SK-N-SH treated with all-trans-retinoic acid at 6 μM for 48 hours (cell line): ENCODE data around the gene LOXHD1.

Experiments
- ATAC-seq: fragments of 200-7000 bp; cut with Tn5 transposase; 3 replicates; pipeline ENCODE4 v1.9.1; 2020; ENCODE audit warnings: mild to moderate bottlenecking, moderate library complexity
- BACH2 ChIP-seq: fragments of 250-450 bp; sonication (Bioruptor Pico); IDR thresholded peaks from 2 replicates; pipeline ENCODE4 v1.9.0; 2021; ENCODE audit warnings: mild to moderate bottlenecking, borderline replicate concordance
- GLIS3 ChIP-seq: fragments of 250-450 bp; sonication (Bioruptor Pico); IDR thresholded peaks from 2 replicates; pipeline ENCODE4 v1.5.0; 2020; ENCODE audit warnings: mild to moderate bottlenecking, moderate library complexity
- ISL1 ChIP-seq: fragments of 250-450 bp; sonication (Bioruptor Pico); IDR thresholded peaks from 2 replicates; pipeline ENCODE4 v2.1.2; 2022; ENCODE audit warnings: mild to moderate bottlenecking, moderate library complexity
- OSR1 ChIP-seq: fragments of 250-450 bp; sonication (Bioruptor Pico); IDR thresholded peaks from 2 replicates; pipeline ENCODE4 v1.8.0; 2022; ENCODE audit warnings: moderate library complexity, mild to moderate bottlenecking, inconsistent platforms
- PPARA ChIP-seq: fragments of 250-450 bp; sonication (Bioruptor Pico); IDR thresholded peaks from 2 replicates; pipeline ENCODE4 v1.5.0; 2020; ENCODE audit warnings: mild to moderate bottlenecking, borderline replicate concordance
- RARB ChIP-seq: fragments of 250-450 bp; sonication (Bioruptor Pico); IDR thresholded peaks from 2 replicates; pipeline ENCODE4 v1.8.0; 2021; ENCODE audit warnings: mild to moderate bottlenecking, moderate library complexity
- SNAI2 ChIP-seq: fragments of 250-450 bp; sonication (Bioruptor Pico); IDR thresholded peaks from 2 replicates; pipeline ENCODE4 v1.5.0; 2020; ENCODE audit warnings: mild to moderate bottlenecking, moderate library complexity
- TCF4 ChIP-seq: fragments of 250-450 bp; sonication (Bioruptor Pico); IDR thresholded peaks from 2 replicates; pipeline ENCODE4 v1.8.0; 2021; ENCODE audit warnings: mild to moderate bottlenecking, moderate library complexity, borderline replicate concordance
- TOX ChIP-seq: fragments of 250-450 bp; sonication (Bioruptor Pico); IDR thresholded peaks from 2 replicates; pipeline ENCODE4 v1.8.0; 2021; ENCODE audit warnings: mild to moderate bottlenecking, moderate library complexity, borderline replicate concordance
- ZFP3 ChIP-seq: fragments of 250-450 bp; sonication (Bioruptor Pico); IDR thresholded peaks from 2 replicates; pipeline ENCODE4 v1.5.0; 2020; ENCODE audit warnings: mild to moderate bottlenecking, moderate library complexity
- ZFP30 ChIP-seq: fragments of 450-650 bp; formaldehyde crosslinking; IDR thresholded peaks from 2 replicates; pipeline ENCODE4 v1.5.0; 2022; ENCODE audit warnings: mild to moderate bottlenecking, moderate library complexity
- ZNF565 ChIP-seq: fragments of 450-650 bp; formaldehyde crosslinking; conservative IDR thresholded peaks from 2 replicates; pipeline ENCODE4 v1.5.0; 2020; ENCODE audit warnings: low read depth, mild to moderate bottlenecking, moderate library complexity
- ZNF70 ChIP-seq: fragments of 450-650 bp; formaldehyde crosslinking; IDR thresholded peaks from 2 replicates; pipeline ENCODE4 v1.5.0; 2020; ENCODE audit warnings: mild to moderate bottlenecking, moderate library complexity
- ZNF8 ChIP-seq: fragments of 450-650 bp; formaldehyde crosslinking; IDR thresholded peaks from 2 replicates; pipeline ENCODE4 v1.5.0; 2020; ENCODE audit warnings: mild to moderate bottlenecking, moderate library complexity
- TF ChIP-seq, protein P1 (sequence below): fragments of 250-450 bp; sonication (Bioruptor Pico); IDR thresholded peaks from 2 replicates; pipeline ENCODE4 v1.5.1; 2021; ENCODE audit warnings: mild to moderate bottlenecking, moderate library complexity
- TF ChIP-seq, protein P2 (sequence below): fragments of 250-450 bp; sonication (Bioruptor Pico); IDR thresholded peaks from 2 replicates; pipeline ENCODE4 v1.8.0; 2020; ENCODE audit warnings: mild to moderate bottlenecking, moderate library complexity, borderline replicate concordance
- TF ChIP-seq, protein P3 (sequence below): fragments of 250-450 bp; sonication (Bioruptor Pico); IDR thresholded peaks from 2 replicates; pipeline ENCODE4 v1.8.0; 2021; ENCODE audit warnings: low read depth, mild to moderate bottlenecking, moderate library complexity, borderline replicate concordance
- TF ChIP-seq, protein P4 (sequence below): fragments of 250-450 bp; sonication (Bioruptor Pico); IDR thresholded peaks from 2 replicates; pipeline ENCODE4 v1.5.1; 2020; ENCODE audit warnings: low read depth, mild to moderate bottlenecking, moderate library complexity
- TF ChIP-seq, protein P5 (sequence below): fragments of 250-450 bp; sonication (Bioruptor Pico); IDR thresholded peaks from 2 replicates; pipeline ENCODE4 v1.5.0; 2020; ENCODE audit warnings: mild to moderate bottlenecking, moderate library complexity

The LOXHD1 gene

DNA sequence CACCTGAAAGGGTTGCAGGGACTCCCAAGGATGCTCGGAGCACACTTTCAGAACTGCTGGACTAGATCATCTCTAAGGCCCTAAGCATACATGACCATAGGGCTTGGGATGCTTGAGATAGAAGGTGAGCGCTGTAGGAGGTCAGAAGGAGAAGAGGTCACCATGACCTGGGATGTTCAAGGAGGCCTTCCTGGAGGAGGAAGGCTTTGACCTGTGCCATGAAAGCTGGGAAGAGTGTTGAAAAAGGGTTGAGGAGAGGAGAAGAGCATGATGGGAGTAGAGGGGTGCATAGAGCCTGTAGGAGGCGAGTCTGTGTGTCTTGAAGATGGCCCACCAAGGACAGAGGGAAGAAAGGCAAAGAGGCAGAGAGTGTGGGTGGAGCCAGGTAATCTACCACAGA lies 222.4 kb downstream of the LOXHD1 start:
- ATAC-seq: no peak
- TF ChIP-seq PPARA (no peak), TCF4 (CRISPR knock-in tag) (no peak), ZNF8 (CRISPR knock-in tag) (no peak), RARB (no peak), OSR1 (no peak)
- TF ChIP-seq, protein P1, sequence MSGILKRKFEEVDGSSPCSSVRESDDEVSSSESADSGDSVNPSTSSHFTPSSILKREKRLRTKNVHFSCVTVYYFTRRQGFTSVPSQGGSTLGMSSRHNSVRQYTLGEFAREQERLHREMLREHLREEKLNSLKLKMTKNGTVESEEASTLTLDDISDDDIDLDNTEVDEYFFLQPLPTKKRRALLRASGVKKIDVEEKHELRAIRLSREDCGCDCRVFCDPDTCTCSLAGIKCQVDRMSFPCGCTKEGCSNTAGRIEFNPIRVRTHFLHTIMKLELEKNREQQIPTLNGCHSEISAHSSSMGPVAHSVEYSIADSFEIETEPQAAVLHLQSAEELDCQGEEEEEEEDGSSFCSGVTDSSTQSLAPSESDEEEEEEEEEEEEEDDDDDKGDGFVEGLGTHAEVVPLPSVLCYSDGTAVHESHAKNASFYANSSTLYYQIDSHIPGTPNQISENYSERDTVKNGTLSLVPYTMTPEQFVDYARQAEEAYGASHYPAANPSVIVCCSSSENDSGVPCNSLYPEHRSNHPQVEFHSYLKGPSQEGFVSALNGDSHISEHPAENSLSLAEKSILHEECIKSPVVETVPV (CRISPR knock-in tag): no peak
- TF ChIP-seq, protein P2, sequence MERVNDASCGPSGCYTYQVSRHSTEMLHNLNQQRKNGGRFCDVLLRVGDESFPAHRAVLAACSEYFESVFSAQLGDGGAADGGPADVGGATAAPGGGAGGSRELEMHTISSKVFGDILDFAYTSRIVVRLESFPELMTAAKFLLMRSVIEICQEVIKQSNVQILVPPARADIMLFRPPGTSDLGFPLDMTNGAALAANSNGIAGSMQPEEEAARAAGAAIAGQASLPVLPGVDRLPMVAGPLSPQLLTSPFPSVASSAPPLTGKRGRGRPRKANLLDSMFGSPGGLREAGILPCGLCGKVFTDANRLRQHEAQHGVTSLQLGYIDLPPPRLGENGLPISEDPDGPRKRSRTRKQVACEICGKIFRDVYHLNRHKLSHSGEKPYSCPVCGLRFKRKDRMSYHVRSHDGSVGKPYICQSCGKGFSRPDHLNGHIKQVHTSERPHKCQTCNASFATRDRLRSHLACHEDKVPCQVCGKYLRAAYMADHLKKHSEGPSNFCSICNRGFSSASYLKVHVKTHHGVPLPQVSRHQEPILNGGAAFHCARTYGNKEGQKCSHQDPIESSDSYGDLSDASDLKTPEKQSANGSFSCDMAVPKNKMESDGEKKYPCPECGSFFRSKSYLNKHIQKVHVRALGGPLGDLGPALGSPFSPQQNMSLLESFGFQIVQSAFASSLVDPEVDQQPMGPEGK (CRISPR knock-in tag): no peak

DNA sequence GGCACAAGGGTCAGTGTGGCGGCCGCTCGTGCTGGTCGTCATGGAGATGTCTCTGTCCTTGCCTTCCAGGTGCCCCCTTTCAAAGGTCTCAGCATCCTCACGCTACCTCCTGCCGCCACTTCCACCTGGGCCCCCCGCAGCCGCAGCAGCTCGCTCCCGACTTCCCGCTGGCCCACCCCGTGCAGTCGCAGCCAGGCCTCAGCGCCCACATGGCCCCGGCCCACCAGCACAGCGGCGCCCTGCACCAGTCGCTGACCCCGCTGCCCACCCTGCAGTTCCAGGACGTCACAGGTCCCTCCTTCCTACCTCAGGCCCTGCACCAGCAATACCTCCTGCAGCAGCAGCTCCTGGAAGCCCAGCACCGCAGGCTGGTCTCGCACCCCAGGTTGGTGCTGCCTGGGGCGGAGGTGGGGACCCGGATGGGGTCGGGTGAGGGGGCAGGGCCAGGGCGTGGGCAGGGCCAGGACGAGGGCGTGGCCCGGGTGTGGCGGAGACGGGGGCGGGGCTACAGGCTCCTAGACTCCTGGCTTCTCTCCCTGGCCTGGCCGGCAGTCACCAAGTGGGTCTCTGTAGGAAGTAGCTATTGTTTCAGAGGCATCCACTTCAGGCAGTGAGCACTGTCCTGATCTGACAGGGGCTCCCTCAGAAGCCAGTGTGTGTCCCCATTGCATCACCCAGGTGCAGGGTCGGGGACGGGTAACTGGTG lies 223.7 kb downstream of the LOXHD1 start:
- no peak for ATAC-seq
- TF ChIP-seq, protein P1 (CRISPR knock-in tag): no peak
- TF ChIP-seq, protein P3, sequence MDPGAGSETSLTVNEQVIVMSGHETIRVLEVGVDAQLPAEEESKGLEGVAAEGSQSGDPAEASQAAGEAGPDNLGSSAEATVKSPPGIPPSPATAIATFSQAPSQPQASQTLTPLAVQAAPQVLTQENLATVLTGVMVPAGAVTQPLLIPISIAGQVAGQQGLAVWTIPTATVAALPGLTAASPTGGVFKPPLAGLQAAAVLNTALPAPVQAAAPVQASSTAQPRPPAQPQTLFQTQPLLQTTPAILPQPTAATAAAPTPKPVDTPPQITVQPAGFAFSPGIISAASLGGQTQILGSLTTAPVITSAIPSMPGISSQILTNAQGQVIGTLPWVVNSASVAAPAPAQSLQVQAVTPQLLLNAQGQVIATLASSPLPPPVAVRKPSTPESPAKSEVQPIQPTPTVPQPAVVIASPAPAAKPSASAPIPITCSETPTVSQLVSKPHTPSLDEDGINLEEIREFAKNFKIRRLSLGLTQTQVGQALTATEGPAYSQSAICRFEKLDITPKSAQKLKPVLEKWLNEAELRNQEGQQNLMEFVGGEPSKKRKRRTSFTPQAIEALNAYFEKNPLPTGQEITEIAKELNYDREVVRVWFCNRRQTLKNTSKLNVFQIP: no peak
- no peak for TF ChIP-seq ZFP30 (CRISPR knock-in tag)
- TF ChIP-seq, protein P2 (CRISPR knock-in tag): no peak
- no peak for TF ChIP-seq ZNF70 (CRISPR knock-in tag)
- no peak for TF ChIP-seq SNAI2 (CRISPR knock-in tag)
- no peak for TF ChIP-seq OSR1

DNA sequence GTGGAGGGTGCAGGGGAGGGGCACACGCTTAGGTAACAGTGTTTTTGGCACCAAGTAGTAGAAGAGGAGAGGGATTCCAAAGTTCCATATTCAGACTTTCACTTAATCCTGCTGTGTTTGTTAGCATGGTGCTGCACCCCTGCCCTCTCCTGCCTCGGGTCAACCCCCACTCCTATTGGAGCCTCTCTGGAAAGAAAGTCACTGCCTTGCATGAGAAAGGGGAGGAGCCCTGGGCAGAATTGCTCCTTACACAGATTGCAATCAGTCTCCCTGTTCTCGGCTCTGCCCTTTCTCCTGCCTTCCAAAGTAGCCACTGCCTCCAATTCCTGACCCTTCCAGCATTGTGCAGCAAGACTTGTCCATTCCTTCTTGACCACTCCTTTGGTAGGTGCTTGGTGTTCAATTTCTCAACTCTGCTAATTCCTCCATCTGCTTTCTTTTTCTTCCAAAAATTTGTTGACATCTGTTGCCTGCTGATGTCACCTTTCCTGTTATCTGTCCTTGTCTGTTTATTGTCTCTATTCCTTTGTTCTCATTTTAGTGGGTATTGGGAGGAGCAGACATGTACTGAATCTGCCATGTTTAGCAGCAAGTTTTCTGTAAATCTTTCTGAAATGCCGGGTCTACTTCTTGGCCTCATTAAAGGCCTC lies 225.4 kb downstream of the LOXHD1 start:
- no peak for ATAC-seq
- TF ChIP-seq, protein P2 (CRISPR knock-in tag): no peak
- no peak for TF ChIP-seq RARB
- TF ChIP-seq, protein P4, sequence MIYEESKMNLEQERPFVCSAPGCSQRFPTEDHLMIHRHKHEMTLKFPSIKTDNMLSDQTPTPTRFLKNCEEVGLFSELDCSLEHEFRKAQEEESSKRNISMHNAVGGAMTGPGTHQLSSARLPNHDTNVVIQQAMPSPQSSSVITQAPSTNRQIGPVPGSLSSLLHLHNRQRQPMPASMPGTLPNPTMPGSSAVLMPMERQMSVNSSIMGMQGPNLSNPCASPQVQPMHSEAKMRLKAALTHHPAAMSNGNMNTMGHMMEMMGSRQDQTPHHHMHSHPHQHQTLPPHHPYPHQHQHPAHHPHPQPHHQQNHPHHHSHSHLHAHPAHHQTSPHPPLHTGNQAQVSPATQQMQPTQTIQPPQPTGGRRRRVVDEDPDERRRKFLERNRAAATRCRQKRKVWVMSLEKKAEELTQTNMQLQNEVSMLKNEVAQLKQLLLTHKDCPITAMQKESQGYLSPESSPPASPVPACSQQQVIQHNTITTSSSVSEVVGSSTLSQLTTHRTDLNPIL (CRISPR knock-in tag): 0 out of 2 replicates have a peak, but pooled peaks have one; percentile 14
- no peak for TF ChIP-seq BACH2 (CRISPR knock-in tag)
- TF ChIP-seq, protein P1 (CRISPR knock-in tag): no peak
- no peak for TF ChIP-seq TOX (CRISPR knock-in tag)
- no peak for TF ChIP-seq ZNF565 (CRISPR knock-in tag)
- TF ChIP-seq ISL1 (CRISPR knock-in tag): no peak
- peak; percentile 59; the same call in 1 of the 2 replicates for TF ChIP-seq TCF4 (CRISPR knock-in tag)
- TF ChIP-seq ZFP30 (CRISPR knock-in tag): no peak
- no peak for TF ChIP-seq ZFP3
- TF ChIP-seq, protein P5, sequence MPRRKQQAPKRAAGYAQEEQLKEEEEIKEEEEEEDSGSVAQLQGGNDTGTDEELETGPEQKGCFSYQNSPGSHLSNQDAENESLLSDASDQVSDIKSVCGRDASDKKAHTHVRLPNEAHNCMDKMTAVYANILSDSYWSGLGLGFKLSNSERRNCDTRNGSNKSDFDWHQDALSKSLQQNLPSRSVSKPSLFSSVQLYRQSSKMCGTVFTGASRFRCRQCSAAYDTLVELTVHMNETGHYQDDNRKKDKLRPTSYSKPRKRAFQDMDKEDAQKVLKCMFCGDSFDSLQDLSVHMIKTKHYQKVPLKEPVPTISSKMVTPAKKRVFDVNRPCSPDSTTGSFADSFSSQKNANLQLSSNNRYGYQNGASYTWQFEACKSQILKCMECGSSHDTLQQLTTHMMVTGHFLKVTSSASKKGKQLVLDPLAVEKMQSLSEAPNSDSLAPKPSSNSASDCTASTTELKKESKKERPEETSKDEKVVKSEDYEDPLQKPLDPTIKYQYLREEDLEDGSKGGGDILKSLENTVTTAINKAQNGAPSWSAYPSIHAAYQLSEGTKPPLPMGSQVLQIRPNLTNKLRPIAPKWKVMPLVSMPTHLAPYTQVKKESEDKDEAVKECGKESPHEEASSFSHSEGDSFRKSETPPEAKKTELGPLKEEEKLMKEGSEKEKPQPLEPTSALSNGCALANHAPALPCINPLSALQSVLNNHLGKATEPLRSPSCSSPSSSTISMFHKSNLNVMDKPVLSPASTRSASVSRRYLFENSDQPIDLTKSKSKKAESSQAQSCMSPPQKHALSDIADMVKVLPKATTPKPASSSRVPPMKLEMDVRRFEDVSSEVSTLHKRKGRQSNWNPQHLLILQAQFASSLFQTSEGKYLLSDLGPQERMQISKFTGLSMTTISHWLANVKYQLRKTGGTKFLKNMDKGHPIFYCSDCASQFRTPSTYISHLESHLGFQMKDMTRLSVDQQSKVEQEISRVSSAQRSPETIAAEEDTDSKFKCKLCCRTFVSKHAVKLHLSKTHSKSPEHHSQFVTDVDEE (CRISPR knock-in tag): no peak
- TF ChIP-seq GLIS3 (CRISPR knock-in tag): no peak
